ENCODE measurements around the gene COMMD10. TPM values are rescaled to one million over a fixed set of nuclear protein-coding genes. Genes with fewer than 3 reads are reported as not detected.
A peak's percentile ranks its signal among the peaks of the same experiment; 100 is the strongest.

Gene COMMD10
- total and polyA plus RNA-seq, 10 donors = 16.6 to 55.4 (median 42.9) TPM

DNA sequence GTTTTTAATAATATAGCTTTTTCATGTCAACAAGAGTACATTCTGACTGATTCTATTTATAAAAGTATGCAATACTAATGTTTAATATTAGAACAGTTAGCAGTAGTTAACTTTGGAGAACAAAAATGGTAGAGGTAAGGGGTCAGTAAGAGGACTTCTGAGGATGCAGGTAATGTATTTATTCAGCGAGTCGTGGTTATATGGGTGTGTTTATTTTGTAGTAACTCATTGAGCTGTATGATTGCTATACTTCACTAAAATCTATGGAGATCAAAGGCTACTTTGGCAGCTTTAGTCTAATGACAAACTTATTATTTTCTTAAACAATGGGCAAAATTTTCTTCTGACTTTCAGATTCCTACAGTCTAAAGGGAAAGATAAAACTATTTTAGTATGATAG is 146.5 kb downstream of the COMMD10 start:
- Histone ChIP-seq H3K4me1 (peaks cover 0 to 5% (median 0%) of the 10 kb centered on the region in 6 donors), H3K36me3 (no peaks in the 10 kb centered on the region), H3K4me3 (no peak overlapping the region), H3K27me3 (replicated peaks in 1 of 7) (no peaks in the 10 kb centered on the region), H3K9me3 (no peaks in the 10 kb centered on the region), H3K27ac (no peak overlapping the region)
- TF ChIP-seq, protein P1, sequence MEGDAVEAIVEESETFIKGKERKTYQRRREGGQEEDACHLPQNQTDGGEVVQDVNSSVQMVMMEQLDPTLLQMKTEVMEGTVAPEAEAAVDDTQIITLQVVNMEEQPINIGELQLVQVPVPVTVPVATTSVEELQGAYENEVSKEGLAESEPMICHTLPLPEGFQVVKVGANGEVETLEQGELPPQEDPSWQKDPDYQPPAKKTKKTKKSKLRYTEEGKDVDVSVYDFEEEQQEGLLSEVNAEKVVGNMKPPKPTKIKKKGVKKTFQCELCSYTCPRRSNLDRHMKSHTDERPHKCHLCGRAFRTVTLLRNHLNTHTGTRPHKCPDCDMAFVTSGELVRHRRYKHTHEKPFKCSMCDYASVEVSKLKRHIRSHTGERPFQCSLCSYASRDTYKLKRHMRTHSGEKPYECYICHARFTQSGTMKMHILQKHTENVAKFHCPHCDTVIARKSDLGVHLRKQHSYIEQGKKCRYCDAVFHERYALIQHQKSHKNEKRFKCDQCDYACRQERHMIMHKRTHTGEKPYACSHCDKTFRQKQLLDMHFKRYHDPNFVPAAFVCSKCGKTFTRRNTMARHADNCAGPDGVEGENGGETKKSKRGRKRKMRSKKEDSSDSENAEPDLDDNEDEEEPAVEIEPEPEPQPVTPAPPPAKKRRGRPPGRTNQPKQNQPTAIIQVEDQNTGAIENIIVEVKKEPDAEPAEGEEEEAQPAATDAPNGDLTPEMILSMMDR (IDR thresholded peaks at IDR 0.05 in 8 of 11, conservative IDR thresholded peaks at IDR 0.05 in 3 of 11) = no peak
- TF ChIP-seq POLR2AphosphoS5 (IDR thresholded peaks at IDR 0.05) (no peak), POLR2A (IDR thresholded peaks at IDR 0.05) (no peak)
- intact Hi-C loops (cut with DNase I; ENCODE audit: low total_unique reads) = no loop called here
- no peak for DNase-seq
- 93 to 98% (median 97%) methylated on average over 2 of the region's 2 CpGs for WGBS, 5 donors

DNA sequence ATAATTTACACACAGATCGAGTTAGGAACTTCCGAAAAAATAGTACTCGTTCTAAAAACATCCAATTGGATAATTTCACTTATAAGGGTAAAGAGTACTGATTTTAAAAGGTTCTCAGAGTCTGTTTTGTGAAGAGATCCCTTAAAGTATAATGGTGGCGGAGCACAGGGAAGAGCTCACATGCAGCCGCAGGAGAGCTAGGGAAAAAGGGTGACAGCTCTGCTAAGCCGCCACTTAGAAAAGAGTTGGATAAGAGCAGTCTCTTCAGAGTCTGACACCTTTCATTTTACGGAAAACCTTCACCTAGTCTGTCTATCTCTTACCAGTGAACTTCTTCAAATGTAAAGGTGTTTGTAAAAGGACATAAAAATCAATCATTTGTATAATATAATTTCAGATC is 149.9 kb downstream of the COMMD10 start:
- Histone ChIP-seq H3K4me1 (no peaks in the 10 kb centered on the region), H3K27me3 (replicated peaks in 1 of 7) (no peaks in the 10 kb centered on the region), H3K9me3 (no peaks in the 10 kb centered on the region), H3K4me3 (no peak overlapping the region), H3K27ac (no peak overlapping the region), H3K36me3 (peaks cover 0 to 6% (median 0%) of the 10 kb centered on the region in 6 donors)
- intact Hi-C loops (cut with DNase I; ENCODE audit: low total_unique reads) = no loop called here
- 95 to 100% (median 96%) methylated on average over 7 of the region's 7 CpGs for WGBS, 5 donors
- DNase-seq = no peak
- TF ChIP-seq POLR2A (IDR thresholded peaks at IDR 0.05) (no peak), POLR2AphosphoS5 (IDR thresholded peaks at IDR 0.05) (no peak)

DNA sequence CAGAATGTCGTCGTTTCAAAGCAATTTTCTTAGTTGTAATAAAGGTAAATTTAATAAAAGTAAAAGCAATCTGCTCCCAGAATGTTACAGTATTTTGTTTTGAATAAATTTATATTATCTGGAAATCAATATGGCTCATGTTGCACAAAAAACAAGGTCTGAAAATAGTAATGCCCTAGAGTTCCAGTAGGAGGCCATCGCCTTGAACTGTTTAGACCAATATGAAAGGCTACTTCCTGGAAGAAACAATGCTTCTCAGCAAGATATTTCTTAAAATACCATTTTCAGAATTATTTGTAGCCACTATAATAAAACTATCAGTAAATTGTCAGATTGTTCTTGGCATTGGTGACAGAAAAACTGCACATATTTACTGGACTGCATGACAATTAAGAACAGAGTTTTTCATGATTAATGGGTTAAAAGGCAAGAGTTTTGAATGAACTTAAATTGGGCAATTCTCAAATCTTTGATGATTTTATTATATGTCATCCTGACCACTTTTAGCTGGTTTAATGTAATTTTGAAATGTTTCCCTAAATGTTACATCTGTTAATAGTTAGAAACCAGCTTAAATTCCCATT is 153.2 kb downstream of the COMMD10 start:
- TF ChIP-seq, protein P1 (IDR thresholded peaks at IDR 0.05 in 8 of 11, conservative IDR thresholded peaks at IDR 0.05 in 3 of 11) = peak in 1 of 11 experiments; percentile 26
- no peak for TF ChIP-seq POLR2A (IDR thresholded peaks at IDR 0.05)
- WGBS, 5 donors = 91 to 96% (median 95%) methylated on average over 3 of the region's 3 CpGs
- intact Hi-C loops (cut with DNase I; ENCODE audit: low total_unique reads) = no loop called here
- peaks cover 0 to 13% (median 4%) of the 10 kb centered on the region in 6 donors for H3K4me1 ChIP-seq
- no peak for DNase-seq
- peaks cover 0 to 12% (median 0%) of the 10 kb centered on the region in 6 donors for H3K36me3 ChIP-seq
- no peaks in the 10 kb centered on the region for H3K9me3 ChIP-seq
- no peak overlapping the region for H3K4me3 ChIP-seq
- no peak overlapping the region for H3K27ac ChIP-seq
- H3K27me3 ChIP-seq (replicated peaks in 1 of 7) = no peaks in the 10 kb centered on the region

DNA sequence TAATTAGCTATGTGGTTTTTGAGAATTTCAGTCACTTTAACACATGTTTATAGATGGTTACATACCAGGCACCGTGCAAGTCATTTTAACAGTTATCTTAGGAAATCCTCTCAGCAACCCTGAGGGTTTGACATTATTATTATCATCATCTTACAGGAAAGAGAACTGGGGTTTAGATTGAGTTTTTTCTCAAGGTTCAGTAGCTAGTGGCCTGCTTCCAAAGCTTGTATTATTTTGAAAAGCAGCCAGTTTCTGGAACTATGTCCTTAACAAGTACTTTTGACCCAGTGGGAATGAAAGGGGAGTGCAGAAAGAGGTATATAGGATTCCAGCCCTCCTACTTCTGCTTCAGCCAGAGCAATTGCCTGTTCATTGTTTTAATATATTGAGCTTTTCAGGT is 157.5 kb downstream of the COMMD10 start:
- WGBS, 5 donors = 35 to 61% (median 38%) methylated on average over 1 of the region's 1 CpG
- intact Hi-C loops (cut with DNase I; ENCODE audit: low total_unique reads) = no loop called here
- H3K4me3 ChIP-seq = no peak overlapping the region
- peak overlapping the region in 6 of 8 donors; percentile 22 to 44 (median 28) for H3K27ac ChIP-seq
- H3K27me3 ChIP-seq (replicated peaks in 1 of 7) = no peaks in the 10 kb centered on the region
- H3K36me3 ChIP-seq = peaks cover 0 to 18% (median 0%) of the 10 kb centered on the region in 6 donors
- peaks cover 0 to 14% (median 4%) of the 10 kb centered on the region in 6 donors for H3K4me1 ChIP-seq
- DNase-seq = no peak
- H3K9me3 ChIP-seq = peaks cover 0 to 24% (median 21%) of the 10 kb centered on the region in 8 donors
- TF ChIP-seq POLR2AphosphoS5 (IDR thresholded peaks at IDR 0.05) = no peak
- no peak for TF ChIP-seq POLR2A (IDR thresholded peaks at IDR 0.05)
- TF ChIP-seq, protein P1 (IDR thresholded peaks at IDR 0.05 in 8 of 11, conservative IDR thresholded peaks at IDR 0.05 in 3 of 11) = no peak
